PC-3 (cell line): ENCODE measurements around the gene FOXD1.

Experiments
- EZH2 ChIP-seq: fragments of 300-600 bp; sonication (generic); IDR thresholded peaks from one replicate; pipeline ENCODE4 v1.6.1; 2017; ENCODE audit warnings: antibody characterized with exemption, mild to moderate bottlenecking, low read length; ENCODE audit not compliant: unreplicated experiment
- EZH2phosphoT487 ChIP-seq: fragments of 300-600 bp; sonication (generic); IDR thresholded peaks from 2 replicates; pipeline ENCODE4 v1.6.1; 2018; ENCODE audit warnings: mild to moderate bottlenecking, antibody characterized with exemption, low read length, borderline replicate concordance
- TF ChIP-seq, protein P1 (sequence below): fragments of 300-600 bp; sonication (generic); conservative IDR thresholded peaks from 2 replicates; pipeline ENCODE4 v1.5.1; 2017; ENCODE audit warnings: antibody characterized with exemption, low read depth, mild to moderate bottlenecking, low read length

DNA sequence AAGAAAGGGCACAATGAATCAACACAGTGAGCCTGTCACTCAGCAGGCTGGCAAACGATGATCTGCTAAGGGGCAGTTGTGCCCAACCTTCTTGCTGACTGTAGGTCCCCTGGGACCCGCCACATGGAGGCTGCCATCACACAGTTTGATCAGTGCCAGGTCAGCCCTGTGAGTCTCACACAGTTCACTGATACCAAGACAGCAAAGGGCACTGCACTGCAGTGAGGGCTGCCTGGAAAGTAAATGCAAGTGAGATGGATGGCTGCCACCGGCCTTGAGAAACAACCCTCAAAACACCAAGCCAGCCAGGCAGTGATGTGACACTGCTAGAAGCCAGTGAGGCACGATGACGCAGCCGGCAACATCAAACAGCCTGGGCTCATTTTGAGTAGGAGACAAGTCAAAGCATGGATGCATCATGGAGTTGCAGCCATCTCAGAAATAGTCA is 30.3 kb downstream of the FOXD1 start:
- TF ChIP-seq, protein P1, sequence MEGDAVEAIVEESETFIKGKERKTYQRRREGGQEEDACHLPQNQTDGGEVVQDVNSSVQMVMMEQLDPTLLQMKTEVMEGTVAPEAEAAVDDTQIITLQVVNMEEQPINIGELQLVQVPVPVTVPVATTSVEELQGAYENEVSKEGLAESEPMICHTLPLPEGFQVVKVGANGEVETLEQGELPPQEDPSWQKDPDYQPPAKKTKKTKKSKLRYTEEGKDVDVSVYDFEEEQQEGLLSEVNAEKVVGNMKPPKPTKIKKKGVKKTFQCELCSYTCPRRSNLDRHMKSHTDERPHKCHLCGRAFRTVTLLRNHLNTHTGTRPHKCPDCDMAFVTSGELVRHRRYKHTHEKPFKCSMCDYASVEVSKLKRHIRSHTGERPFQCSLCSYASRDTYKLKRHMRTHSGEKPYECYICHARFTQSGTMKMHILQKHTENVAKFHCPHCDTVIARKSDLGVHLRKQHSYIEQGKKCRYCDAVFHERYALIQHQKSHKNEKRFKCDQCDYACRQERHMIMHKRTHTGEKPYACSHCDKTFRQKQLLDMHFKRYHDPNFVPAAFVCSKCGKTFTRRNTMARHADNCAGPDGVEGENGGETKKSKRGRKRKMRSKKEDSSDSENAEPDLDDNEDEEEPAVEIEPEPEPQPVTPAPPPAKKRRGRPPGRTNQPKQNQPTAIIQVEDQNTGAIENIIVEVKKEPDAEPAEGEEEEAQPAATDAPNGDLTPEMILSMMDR: no peak
- TF ChIP-seq EZH2: no peak
- no peak for TF ChIP-seq EZH2phosphoT487
